Thymus (tissue), 11 donors: ENCODE data around the gene SORCS3. TPM values are rescaled to one million over a fixed set of nuclear protein-coding genes. Genes with fewer than 3 reads are reported as not detected.

Experiments used
- DNase-seq, 9 donors: peaks; one replicate each; pipeline ENCODE4 v3.0.0-alpha.2; 2013; ENCODE audit warnings: low spot score in 9 of 9, low read depth in 6 of 9, missing footprints in 1 of 9
- H3K27ac ChIP-seq, 2 donors: one replicate each; pipeline ENCODE4 v1.5.1; 2013; ENCODE audit warnings: control low read depth in 1 of 2, low read depth in 1 of 2, low read length in 1 of 2, mild to moderate bottlenecking in 1 of 2, moderate library complexity in 1 of 2
- H3K27me3 ChIP-seq, 2 donors: one replicate each; pipeline ENCODE4 v1.5.1; 2013; ENCODE audit warnings: low read length in 1 of 2; ENCODE audit not compliant: control insufficient read depth in 2 of 2, insufficient read depth in 1 of 2
- H3K36me3 ChIP-seq, 2 donors: one replicate each; pipeline ENCODE4 v1.5.1; 2013; ENCODE audit warnings: low read length in 1 of 2, mild to moderate bottlenecking in 1 of 2, moderate library complexity in 1 of 2; ENCODE audit not compliant: control insufficient read depth in 2 of 2, insufficient read depth in 2 of 2
- H3K4me1 ChIP-seq, 2 donors: one replicate each; pipeline ENCODE4 v1.5.1; 2013; ENCODE audit warnings: low read length in 2 of 2; ENCODE audit not compliant: control insufficient read depth in 2 of 2, insufficient read depth in 2 of 2
- H3K4me3 ChIP-seq, 2 donors: one replicate each; pipeline ENCODE4 v1.5.1; 2013; ENCODE audit warnings: low read length in 2 of 2, control low read depth in 1 of 2, mild to moderate bottlenecking in 1 of 2
- H3K9me3 ChIP-seq, 2 donors: one replicate each; pipeline ENCODE4 v1.5.1; 2013; ENCODE audit warnings: low read length in 1 of 2, mild to moderate bottlenecking in 1 of 2; ENCODE audit not compliant: control insufficient read depth in 2 of 2, insufficient read depth in 1 of 2
- WGBS: extraction: QIAGEN DNeasy Blood & Tissue Kit; methylation state at CpG from one replicate; pipeline ENCODE4 v1.1.7; 2013; 5-methylcytosine and 5-hydroxymethylcytosine counted together
- polyA plus RNA-seq: library from polyadenylated mRNA; stranded (reverse); fragments of 200-250 nt; gene quantifications from one replicate; pipeline ENCODE4 v1.2.3, GENCODE V29; 2013
- total RNA-seq: library from RNA; stranded (reverse); fragments of 120-200 nt; gene quantifications from one replicate; pipeline ENCODE4 v1.2.4, GENCODE V29; 2013
- donor health status: healthy.

Gene SORCS3
- total and polyA plus RNA-seq, 2 donors = 0.05 TPM

- DNase-seq = no peak
- Histone ChIP-seq H3K27me3 (no peaks in the 10 kb centered on the region), H3K27ac (no peak overlapping the region), H3K9me3 (no peaks in the 10 kb centered on the region), H3K4me3 (no peak overlapping the region), H3K36me3 (no peaks in the 10 kb centered on the region), H3K4me1 (no peaks in the 10 kb centered on the region)
- WGBS = 65% methylated on average over 3 of the region's 3 CpGs
Measured at GRCh38 chr10:104773105-104773504, 132.0 kb downstream of the SORCS3 start.

DNA sequence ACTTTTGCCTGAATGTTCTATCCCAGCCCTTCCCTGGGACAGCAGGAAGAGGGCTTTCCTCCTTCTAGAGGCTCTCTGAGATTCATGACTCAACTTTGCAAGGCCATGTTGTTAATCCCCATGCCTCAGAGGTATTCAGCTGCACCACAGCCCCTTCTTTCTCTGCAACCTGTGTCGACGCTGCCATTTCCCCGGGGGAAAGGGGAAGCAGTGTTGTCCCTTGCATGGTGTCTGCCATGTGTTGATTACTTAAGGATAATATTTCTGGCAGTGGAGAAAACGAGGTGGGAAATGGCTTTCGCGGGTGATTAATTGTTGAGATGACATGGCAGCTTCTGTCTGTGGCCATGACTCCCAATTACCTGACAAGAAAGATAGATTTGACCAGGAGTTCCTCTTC, 133.1 kb downstream of the SORCS3 start:
- Histone ChIP-seq H3K27ac (no peak overlapping the region), H3K4me3 (no peak overlapping the region), H3K27me3 (no peaks in the 10 kb centered on the region), H3K4me1 (no peaks in the 10 kb centered on the region), H3K9me3 (no peaks in the 10 kb centered on the region), H3K36me3 (no peaks in the 10 kb centered on the region)
- DNase-seq = no peak
- 59% methylated on average over 6 of the region's 6 CpGs for WGBS

DNA sequence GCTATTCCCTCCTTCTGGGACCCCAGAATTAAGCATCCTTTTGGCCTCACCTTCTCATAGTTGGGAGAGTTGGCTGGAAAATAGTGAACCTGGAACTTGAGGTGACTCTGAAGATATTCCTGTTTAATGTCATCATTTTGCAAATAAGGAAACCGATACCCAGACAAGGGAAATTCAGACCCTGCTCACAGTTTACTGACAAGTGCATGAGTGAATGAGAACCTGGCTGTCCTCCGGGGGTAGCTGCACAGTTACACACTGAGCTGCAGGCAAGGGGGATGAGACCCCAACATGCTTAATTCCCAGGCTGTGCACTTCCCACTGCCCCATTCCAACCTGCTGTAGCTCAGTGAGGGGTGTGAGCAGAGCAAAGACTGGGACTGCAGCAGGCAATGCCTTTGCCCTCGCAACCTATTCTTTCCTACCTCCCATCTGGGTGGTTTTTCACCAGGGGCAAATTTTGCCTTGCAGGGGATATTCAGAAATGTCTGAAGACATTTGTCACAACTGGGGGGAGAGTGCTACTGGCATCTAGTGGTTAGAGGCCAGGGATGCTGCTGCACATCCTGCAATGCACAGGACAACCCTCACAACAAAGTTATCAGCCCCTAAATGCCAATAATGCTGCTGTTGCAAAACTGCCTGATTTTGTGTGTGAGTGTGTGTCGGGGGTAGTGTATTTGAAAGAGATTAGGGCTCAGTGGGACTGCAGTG, 136.2 kb downstream of the SORCS3 start:
- Histone ChIP-seq H3K4me3 (no peak overlapping the region), H3K36me3 (no peaks in the 10 kb centered on the region), H3K4me1 (no peaks in the 10 kb centered on the region), H3K27me3 (no peaks in the 10 kb centered on the region), H3K27ac (no peak overlapping the region), H3K9me3 (no peaks in the 10 kb centered on the region)
- DNase-seq = no peak
- WGBS = 83% methylated on average over 4 of the region's 4 CpGs

DNA sequence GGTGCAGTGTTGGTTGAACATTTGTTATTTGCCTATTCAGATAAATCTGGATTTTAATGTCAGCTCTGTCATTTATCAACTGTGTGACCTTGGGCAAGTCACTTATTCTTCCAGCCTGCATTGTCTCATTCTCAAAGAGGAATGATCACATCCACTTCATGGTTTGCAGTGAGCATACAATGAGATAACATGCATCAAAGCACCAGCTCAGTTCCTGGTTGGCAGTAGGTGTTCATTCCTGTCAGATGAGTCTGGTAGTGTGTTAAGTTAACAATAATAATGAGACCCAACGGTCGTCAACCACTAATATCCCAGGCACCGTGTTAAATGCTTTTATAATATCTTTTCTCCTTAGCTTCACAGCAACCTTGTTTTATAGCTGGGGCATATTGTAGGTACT, 137.3 kb downstream of the SORCS3 start:
- 94% methylated on average over 3 of the region's 3 CpGs for WGBS
- no peaks in the 10 kb centered on the region for H3K4me1 ChIP-seq
- no peaks in the 10 kb centered on the region for H3K27me3 ChIP-seq
- H3K4me3 ChIP-seq = no peak overlapping the region
- no peak for DNase-seq
- no peaks in the 10 kb centered on the region for H3K9me3 ChIP-seq
- H3K27ac ChIP-seq = no peak overlapping the region
- no peaks in the 10 kb centered on the region for H3K36me3 ChIP-seq

- H3K36me3 ChIP-seq = no peaks in the 10 kb centered on the region
- no peak overlapping the region for H3K27ac ChIP-seq
- WGBS = 91% methylated on average over 14 of the region's 14 CpGs
- H3K4me3 ChIP-seq = no peak overlapping the region
- no peaks in the 10 kb centered on the region for H3K4me1 ChIP-seq
- DNase-seq = no peak
- H3K27me3 ChIP-seq = no peaks in the 10 kb centered on the region
- no peaks in the 10 kb centered on the region for H3K9me3 ChIP-seq
Measured at GRCh38 chr10:104779701-104780100, 138.6 kb downstream of the SORCS3 start.

DNA sequence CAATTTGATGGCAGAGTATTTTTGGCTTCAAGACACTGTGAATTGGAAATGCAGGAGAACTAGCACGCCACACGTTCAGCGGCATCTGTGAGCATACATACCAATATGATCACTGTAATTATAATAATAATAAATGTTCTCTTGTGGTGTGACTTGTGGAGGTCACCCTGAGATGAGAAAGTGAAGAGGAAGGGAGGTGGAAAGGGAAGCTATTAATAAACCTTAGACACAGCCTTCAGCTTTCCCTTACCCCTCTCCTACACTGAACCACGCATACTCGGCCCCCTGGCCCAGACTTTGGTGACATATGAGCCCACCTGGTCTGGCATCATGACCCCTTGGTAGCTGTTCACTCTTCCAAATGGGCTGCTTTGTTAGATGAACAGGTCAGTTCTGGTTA, 139.1 kb downstream of the SORCS3 start:
- no peak overlapping the region for H3K27ac ChIP-seq
- H3K4me3 ChIP-seq = no peak overlapping the region
- DNase-seq = no peak
- H3K4me1 ChIP-seq = no peaks in the 10 kb centered on the region
- 88% methylated on average over 5 of the region's 5 CpGs for WGBS
- no peaks in the 10 kb centered on the region for H3K27me3 ChIP-seq
- H3K36me3 ChIP-seq = no peaks in the 10 kb centered on the region
- H3K9me3 ChIP-seq = no peaks in the 10 kb centered on the region

- H3K9me3 ChIP-seq = no peaks in the 10 kb centered on the region
- no peaks in the 10 kb centered on the region for H3K27me3 ChIP-seq
- WGBS = 76% methylated on average over 1 of the region's 1 CpG
- H3K4me3 ChIP-seq = no peak overlapping the region
- no peaks in the 10 kb centered on the region for H3K36me3 ChIP-seq
- H3K4me1 ChIP-seq = no peaks in the 10 kb centered on the region
- H3K27ac ChIP-seq = no peak overlapping the region
- no peak for DNase-seq
Measured at GRCh38 chr10:104780946-104781595, 140.0 kb downstream of the SORCS3 start.

GRCh38 chr10:104784452-104784851, 143.4 kb downstream of the SORCS3 start:
- DNase-seq = no peak
- Histone ChIP-seq H3K36me3 (no peaks in the 10 kb centered on the region), H3K4me3 (no peak overlapping the region), H3K4me1 (no peaks in the 10 kb centered on the region), H3K27me3 (no peaks in the 10 kb centered on the region), H3K9me3 (no peaks in the 10 kb centered on the region), H3K27ac (no peak overlapping the region)
- 87% methylated on average over 2 of the region's 2 CpGs for WGBS

DNA sequence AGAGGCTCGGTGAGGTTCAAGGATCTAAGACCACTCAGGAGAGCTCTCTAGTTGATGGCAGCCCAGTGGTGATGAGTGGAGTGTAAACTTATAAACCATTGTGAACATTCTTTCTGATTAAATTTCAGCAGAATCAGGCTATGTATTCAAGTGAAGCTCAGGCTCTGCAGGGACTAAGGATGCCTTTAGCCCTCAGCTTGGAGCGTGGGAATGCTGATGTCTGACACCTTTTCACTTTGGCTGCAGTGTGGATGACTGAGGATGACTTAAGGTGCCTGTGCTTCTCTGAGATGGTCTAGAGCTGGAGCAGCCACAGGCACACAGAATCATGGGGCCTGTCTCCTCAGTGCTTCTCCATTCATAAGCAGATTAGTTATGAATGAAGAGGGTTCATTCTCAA, 150.4 kb downstream of the SORCS3 start:
- Histone ChIP-seq H3K27me3 (no peaks in the 10 kb centered on the region), H3K4me1 (no peaks in the 10 kb centered on the region), H3K4me3 (no peak overlapping the region), H3K9me3 (no peaks in the 10 kb centered on the region), H3K36me3 (no peaks in the 10 kb centered on the region), H3K27ac (no peak overlapping the region)
- no peak for DNase-seq
- 88% methylated on average over 2 of the region's 2 CpGs for WGBS
